ENCODE results near the gene YIF1B.

YIF1B gene

DNA sequence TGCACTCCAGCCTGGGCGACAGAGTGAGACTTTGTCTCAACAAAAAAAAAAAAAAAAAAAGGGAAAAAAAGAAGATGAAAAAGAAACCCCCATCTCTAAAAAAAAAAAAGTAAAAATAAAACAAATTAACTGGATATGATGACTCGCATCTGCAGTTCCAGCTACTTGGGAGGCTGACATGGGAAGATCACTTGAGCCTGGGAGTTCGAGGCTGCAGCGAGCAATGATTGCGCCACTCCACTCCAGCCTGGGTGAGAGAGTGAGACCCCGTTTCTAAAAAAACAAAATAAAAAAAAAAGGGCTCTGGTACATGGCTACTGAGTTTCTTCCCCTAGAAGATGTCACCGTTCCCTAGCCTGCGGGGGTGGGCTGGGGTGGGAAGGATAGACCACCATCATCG lies 17.5 kb upstream of the YIF1B start:
- no peak for DNase-seq

DNA sequence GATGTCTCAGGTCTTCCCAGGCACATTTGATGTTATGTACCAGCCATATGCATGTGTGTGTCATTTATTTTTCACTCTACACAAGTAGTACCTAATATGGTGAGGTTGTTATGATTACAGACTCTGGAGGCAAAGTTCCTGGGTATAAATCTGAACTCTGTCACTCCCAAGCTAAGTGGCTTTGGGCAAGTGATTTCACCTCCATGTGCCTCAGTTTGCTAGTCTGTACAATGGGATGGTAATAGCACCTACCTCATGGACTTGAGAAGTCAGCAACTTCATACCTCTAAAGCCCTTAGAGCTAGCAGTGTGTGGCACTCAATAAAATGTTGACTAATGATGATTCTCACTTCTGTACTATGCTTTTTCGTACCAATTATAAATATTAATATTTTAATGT lies 16.0 kb upstream of the YIF1B start:
- DNase-seq, result no peak

DNA sequence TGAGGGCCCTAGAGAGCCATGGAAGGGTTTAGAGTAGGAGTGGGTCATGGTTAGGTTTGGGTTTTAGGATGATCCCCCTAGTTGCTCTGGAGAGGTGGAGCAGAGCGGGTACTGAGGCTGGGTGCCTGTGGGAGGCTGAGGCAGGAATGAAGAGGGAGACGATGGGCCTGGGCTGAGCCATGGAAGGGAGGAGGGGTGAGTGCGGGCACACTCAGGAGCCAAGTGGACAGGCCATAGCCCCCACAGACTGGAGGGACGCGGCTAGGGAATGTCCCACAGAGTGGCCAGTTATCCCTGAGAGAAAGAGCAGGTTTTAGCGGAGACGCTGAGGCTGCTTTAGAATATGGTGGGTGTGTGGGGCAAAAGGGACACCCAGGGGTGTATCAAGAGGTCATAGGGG lies 13.9 kb upstream of the YIF1B start:
- DNase-seq, result no peak

DNA sequence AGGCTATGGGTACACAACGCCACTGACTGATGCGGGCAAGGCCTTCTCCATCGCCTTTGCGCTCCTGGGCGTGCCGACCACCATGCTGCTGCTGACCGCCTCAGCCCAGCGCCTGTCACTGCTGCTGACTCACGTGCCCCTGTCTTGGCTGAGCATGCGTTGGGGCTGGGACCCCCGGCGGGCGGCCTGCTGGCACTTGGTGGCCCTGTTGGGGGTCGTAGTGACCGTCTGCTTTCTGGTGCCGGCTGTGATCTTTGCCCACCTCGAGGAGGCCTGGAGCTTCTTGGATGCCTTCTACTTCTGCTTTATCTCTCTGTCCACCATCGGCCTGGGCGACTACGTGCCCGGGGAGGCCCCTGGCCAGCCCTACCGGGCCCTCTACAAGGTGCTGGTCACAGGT lies 10.8 kb upstream of the YIF1B start:
- DNase-seq, result no peak

DNA sequence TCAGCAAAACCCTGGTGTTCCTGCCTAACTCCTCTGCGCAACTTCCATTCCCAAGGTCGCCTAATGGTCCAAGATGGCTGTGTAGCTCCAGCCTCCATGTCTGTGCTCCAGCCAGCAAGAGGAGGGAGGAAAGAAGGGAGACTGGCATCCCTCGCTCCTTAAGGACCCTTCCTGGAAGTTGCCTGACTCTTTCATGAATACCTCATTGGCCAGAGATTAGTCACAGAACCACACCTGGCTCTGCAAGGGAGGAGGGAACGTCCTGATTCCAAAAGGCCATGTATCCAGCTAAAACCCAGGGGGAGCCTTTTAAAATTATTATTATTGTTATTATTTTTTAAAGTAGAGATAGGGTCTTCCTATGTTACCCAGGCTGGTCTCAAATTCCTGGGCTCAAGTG lies 8.7 kb upstream of the YIF1B start:
- DNase-seq, result no peak

DNA sequence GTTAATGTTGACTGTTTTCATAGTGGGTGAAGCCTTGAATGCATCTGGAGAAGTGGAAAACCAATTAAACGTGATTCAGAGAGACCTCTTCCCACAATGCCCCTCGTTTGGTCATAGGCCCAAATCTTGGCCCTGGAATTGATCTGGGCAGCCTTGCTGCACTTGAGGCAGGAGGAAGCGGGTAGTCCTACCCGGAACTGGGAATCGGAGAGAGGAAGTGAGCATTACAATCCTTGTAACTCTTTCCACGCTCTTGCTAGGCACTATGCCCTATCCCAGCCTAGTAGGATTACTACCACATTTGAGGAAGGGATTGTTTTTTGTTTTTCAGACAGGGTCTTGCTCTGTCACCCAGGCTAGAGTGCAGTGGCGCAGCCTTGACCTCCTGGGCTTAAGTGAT lies 7.5 kb upstream of the YIF1B start:
- DNase-seq, result no peak

DNA sequence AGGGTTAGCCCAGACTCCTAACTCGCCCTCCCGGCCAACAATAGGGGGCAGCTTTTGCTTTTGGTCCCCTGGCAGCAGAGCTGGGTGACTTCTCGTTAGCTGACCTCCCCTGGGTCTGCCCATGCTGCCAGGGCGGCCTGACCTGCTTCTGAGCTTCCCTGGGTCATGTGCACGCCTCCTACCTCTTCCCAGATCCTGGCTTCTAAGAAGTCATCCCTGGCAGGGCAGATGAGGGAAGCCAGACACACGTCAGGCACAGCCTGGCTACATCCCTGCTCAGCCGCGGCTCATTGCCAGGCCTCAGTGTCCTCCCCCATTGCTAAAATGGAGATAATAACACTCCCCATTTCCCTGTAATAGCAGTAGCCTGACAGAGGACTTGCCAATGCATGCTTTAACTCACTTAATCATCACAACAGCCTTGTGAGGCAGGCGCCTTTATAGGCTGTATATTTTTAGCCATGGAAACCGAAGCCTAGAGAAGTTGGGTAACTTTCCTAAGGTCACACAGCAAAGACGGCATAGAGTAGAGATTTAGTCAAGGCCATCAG lies 6.0 kb upstream of the YIF1B start:
- no peak for DNase-seq

DNA sequence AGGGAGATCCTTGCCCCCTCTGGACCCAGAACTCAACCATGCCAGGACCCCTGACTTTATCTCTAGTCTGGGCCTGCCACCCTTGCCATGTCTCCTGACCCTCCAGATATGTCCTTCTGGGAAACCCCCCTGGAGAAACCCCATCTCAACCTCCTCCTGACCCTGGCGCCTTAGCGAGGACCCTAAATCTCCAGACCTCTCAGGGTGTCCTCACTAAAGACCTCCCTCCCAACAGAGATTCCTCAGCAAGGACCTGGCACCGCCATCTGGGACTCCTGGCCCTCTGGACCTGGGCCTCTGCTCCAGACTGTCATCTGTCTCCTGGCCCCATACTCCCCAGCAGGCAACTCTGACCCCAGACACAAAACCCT lies 5.2 kb upstream of the YIF1B start:
- DNase-seq, result no peak

DNA sequence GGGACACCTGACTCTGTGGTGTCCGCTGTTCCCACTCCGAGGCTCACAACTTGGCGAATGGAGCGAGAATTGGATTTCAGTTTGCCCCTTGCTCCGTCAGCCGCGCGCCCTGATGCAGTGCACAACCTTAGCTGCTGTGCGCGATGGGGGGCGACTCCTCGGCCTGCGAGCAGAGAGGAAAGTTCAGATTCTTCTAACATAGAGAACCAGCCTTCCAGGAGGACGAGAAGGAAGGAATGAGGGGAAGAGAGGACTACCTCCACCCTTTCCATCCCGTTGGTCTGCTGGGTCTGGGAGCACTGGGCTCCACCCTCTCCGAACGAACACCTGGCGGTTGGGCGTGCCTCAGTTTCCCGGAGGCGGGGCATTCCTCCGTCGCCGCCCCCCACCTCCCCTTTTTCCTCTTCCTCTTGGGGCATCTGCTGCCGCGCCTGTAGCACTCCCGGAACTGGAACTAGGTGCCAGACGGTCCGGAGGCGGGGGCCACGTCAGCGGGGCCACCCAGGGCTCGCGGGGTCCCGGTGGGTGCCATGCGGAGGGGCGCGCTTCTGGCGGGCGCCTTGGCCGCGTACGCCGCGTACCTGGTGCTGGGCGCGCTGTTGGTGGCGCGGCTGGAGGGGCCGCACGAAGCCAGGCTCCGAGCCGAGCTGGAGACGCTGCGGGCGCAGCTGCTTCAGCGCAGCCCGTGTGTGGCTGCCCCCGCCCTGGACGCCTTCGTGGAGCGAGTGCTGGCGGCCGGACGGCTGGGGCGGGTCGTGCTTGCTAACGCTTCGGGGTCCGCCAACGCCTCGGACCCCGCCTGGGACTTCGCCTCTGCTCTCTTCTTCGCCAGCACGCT lies 3.9 kb upstream of the YIF1B start, which contains the start of gene KCNK6:
TSS of gene KCNK6 (plus strand) at position 425 of the 838 bp plus-strand sequence. CDS start at position 531, 106 bp downstream.
- no peak for DNase-seq

DNA sequence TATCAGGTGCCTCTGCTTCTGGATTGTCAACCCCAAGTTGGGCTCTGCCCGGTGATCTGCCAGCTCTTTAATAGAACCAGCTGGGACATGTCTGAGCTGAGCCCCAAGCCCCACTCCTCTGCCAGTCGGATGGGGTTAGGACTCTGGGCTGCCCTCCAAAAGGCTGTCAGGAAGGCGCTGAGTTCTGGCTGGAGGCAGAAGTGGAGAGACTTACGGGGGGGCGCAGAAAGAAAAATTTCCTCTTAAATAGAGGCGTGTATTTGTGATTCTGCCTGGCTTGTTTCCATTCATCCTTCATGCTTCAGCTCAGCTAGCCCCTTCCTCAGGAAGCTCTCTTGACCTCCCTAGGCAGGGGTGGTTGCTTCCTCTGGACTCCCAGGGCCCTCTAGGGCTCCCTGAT lies 2.9 kb upstream of the YIF1B start:
- DNase-seq, result no peak

DNA sequence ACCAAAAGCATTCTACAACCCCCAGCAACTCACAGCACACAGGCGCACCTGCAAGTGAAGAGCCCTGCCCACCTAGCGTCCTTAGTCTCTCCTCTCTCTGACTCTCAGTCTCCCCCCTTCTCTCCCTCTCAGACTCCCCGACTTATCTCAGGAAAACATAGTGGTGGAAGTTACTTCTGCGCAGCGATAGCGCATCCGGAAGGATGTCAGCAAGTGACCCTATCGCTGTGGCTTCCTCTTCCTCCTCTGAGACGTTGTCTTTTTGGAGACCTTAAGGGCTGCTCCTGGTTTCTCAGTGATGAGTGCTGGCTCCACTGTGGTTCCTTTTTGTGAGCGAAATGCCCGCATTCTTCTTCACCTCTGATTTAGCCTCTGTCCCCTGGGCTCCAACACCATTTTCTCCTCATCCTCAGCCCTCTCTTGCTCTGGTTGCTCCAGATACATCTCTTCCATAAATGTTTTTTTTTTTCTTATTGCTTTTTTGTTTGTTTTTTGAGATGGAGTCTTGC lies 1.4 kb upstream of the YIF1B start:
- DNase-seq, result no peak

DNA sequence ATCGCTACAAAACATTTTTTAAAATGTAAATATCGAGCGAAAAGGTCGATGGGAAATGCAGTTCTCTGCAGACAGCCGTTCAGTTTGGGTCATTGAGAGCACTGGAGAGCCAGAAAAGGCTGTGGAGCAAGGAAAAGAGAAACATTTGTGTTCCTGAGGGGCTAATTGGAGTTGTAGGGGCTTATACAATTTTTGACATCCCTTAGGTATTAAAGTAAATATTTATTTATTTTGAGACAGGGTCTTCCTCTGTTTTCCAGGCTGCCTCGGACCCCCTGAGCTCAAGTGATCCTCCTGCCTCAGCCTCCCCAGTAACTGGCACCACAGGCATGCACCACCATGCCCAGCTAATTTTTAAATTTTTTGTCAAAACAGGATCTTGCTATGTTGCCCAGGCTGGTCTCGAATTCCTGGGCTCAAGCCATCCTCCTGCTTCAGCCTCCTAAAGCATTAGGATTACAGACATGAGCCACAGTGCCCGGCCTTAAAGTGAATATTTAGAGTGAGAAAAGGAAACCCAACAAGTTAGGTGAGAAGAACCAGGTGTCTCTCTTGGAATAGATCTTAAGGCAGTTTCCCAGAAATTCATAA lies 825 bp upstream of the YIF1B start:
- no peak for DNase-seq

DNA sequence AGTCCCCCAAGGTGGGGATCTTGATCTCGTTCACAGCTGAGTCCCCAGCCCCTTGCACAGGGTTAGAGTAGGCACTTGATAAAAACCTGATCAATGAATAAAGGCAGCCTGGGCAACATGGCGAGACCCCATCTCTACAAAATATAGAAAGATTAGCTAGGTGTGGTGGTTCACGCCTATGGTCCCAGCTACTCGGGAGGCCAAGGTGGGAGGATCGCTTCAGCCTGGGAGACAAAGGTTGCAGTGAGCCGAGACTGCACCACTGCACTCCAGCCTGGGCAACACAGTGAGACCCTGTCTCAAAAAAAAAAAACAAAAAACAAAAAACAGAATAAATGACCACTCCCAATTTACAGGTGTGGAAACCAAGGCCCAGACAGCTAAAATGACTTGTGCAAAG lies 4.8 kb downstream of the YIF1B start:
- no peak for DNase-seq

DNA sequence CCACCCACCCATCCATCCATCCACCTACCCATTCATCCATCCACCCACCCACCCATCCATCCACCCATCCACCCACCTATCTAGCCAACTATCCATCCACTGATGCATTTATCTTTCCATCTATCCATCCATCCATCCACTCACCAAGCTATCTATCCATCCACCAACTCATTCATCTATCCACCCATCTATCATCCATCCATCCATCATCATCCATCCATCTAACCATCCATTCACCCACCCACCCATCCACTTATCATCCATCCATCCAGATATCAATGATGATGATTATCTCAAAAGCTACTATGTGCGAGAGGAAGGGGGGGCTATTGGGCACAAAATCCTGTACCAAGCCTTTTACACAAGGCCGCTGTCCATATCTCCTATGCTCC lies 5.5 kb downstream of the YIF1B start:
- no peak for DNase-seq

DNA sequence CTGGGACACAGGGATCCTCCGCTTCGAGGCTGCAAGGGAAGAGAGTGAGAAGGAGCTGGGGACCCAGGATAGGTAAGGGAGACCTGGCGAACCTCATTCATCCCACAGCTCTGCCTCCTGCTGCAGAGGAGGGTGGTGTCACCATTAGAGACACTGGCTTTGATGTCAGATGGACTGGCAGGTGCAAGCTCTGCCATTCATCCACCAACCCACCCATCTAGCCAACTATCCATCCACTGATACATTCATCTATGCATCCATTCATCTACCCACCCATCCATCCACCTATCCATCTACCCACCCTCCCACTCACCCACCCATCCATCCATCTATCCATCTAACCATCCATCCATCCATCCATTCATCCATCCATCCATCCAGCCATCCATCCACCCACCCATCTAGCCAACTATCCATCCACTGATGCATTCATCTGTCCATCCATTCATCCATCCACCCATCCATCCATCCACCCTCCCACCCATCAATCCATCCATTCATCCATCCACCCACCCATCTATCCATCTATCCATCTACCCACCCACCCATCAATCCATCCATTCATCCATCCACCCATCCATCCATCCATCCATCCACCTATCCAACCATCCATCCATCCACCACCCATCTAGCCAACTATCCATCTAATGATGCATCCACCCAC lies 6.0 kb downstream of the YIF1B start:
- no peak for DNase-seq

DNA sequence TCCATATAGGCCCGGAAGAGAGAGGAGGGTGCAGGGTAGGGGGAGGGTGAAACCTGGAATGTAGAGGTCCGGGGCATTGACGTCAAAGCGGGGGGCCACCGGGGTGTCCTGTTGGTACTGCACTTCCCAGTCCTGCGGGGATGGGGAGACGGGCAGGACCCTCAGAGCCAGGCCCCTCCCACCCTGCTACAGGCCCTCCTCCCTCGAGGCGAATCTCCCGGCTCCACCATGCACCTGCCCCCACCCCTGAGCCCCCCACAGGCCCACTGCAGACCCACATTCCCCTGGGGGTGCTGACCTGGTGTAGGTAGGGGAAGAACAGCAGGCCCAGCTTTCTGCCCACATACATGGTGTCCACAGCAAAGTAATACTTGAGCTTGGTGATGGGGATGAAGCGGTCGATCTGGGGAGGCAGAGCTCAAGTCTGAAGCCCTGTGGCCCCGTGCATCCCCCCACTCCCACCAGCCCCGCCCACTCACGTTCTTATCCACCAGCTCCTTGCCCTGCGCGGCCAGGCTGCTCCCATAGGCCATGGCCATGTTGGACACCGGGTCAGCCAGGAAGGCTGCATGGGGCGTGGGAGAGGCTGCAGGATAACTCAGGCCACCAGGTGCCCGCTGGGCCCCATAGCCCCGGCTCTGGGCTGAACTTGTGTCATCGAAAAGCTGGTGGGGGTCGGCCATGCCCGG lies 6.7 kb downstream of the YIF1B start:
- DNase-seq, result no peak

DNA sequence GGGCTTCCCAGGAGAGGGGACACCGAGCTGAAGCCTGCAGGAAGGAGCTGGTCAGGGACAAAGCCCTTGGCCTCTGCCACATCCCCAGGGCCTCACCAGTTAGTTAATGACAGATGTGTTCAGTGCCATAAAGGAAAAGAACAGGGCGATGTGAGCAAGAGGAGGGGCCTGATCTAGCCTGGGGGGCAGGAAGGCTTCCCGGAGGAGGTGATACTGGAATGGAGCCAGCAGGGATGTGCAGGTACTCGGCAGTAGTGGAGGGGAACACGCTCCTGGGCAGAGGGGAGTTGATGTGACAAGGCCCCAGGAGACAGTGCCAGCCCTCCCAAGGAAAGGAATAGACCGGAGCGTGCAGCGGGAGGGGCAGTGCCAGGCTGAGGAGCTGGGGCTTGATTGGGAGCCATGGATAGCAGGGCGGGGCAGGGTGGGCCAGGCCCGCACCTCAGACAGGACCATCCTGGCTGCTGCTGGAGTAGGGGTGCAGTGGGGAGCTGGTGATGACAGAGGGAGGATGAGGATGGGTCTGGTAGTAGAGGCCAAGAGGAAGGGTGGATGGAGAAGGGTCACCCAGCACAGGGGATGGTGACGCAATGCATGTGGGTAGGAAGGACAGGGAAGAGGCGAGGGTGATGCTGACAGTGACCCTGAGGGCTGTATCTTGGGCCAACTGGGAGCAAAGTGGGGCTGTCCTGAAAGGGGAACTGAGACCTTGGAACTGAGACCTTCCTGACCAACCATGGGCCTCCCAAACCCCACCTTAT lies 7.6 kb downstream of the YIF1B start:
- no peak for DNase-seq

DNA sequence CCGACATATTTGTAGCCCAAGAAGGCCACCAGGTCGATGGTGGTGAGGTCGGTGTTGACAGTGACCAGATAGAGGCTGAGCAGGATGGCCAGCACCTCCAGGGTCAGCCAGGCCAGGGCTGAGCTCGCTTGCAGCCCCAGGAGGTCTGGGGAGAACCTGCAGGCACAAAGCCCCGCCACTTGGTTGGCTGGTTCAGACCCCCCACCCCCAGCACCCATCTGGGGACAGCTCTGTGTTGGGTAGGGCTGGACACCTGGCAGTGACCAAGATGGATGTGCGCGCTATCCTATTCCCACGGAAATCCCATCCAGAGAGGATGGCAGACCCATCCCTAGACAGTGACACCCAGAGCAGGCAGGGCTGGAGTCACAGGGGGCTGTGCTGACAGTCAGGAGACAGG lies 8.2 kb downstream of the YIF1B start:
- DNase-seq, result no peak

DNA sequence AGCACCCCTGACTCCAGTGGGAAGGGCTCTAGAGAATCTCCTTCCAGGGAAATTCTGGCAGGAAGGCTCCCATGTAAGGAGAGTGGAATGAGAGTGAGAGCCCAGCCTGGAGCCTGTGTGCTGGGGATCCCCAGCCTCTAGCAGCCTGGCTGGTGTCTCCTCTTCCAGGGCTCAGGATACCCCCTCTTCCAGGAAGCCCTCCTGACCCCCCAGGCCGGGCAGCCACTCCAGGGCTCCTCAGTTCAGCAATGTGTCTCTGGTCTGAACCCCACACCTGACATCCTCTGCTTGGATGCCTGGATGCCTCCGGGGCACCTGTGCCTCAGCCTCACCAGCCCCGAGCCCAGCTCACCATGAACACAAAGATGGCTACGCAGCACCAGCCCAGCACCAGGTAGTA lies 8.7 kb downstream of the YIF1B start:
- DNase-seq, result no peak

DNA sequence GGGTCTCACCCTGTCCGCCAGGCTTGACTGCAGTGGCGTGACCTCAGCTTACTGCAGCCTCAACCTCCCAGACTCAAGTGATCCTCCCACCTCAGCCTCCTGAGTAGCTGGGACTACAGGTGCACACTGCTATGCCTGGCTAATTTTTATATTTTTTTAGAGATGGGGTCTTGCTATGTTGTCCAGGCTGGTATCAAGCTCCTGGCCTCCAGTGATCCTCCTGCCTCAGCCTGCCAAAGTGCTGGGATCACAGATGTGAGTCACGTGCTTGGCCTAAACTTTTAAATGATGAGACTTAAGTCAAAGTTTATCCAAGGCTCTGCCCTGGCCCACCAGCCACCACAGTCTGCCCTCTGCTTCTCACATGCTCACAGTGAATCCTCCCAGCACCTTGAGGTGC lies 9.5 kb downstream of the YIF1B start:
- DNase-seq, result no peak

DNA sequence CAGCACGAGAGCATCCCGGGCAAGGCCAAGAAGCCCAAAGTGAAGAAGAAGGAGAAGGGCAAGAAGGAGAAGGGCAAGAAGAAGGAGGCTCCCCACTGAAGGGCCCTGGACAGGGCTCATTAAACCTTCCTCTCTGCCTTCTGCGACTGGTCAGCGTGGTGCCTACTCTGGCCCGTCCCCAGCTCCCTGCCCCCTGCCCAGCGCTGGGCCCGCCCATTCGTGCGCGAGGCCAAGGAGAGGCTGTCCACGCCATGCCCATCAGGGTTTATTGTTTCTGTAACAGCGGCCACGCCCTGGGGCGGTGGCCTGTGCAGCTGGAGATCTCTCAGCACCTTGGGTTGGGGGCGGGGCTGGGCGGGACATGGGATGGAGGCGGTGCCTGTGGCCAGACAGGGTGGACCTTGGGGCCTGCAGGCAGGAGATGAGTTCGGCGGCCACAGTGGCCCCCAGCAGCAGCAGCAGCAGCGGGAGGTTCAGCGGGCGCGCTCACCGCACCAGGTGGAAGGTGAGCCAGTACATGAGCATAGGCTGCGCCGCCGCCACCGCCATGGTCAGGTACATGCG lies 10.8 kb downstream of the YIF1B start:
- no peak for DNase-seq

DNA sequence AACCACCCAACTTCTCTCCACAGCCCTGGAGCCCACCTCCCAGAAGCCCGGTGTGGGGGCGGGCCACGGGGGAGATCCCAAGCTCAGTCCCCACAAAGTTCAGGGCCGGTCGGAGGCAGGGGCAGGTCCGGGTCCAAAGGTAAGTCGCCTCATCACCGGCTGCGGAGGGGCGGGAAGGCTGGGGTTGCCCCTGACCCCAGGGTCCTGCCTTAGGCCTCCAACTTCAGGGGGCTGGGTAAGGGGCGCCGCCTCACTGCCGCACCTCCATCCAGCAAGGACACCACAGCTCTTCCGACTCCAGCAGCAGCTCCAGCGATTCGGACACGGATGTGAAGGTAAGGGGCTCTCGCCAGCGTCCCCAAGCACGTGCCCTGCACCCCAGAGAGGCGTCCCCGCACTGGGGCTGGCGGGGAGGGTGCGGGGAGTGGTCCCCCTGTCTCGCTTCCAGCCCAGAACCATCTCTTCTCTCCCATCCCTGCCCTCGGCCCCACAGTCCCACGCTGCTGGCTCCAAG lies 11.3 kb downstream of the YIF1B start:
- no peak for DNase-seq
